Stimulated activated CD4-positive, alpha-beta T cell treated with anti-CD3 and anti-CD28 coated beads, Interleukin-2, amount 100 ng/mL, for 24 hours (primary cell): ENCODE measurements around the gene ERBB4.

ENCODE experiments used
- DNase-seq, 2 donors: peaks; one replicate each; pipeline ENCODE4 v3.0.0-alpha.2; 2020

Gene ERBB4

GRCh38 chr2:212427638-212428037, 111.0 kb downstream of the ERBB4 start:
- no peak for DNase-seq

DNA sequence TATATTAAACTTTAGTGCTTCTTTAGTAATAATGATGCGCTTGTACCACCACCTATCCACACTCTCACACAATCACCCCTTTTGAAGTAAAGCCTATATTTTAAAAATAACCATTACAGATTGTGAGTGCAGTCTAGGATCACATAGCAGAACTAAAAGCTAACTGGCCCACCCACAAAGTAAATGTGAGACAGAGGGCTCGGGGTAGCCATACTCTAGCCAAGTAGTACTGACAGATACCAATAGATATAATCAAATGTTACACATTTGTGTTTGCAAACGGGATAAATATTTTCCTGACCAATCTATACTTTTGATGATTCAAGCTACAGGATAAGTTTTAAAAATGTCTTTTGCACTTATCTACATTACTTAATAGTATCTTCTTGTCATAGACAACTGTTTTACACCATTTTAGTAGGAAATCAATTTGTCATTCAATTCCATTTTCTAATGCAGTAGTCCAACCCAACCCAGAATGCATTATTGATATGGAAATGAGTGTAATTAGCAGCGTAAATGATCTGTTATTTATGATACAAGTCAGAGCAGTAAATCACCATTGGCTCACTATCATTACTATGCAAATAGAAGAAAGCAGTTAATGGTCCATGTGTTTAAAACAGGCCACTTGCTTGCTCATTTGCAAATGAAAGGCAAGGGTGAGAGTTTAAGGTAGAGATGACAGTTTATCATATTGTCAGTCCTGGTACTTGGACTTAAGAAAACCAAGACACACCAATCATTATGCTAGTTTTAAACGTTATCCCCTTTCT, 111.8 kb downstream of the ERBB4 start:
- no peak for DNase-seq

DNA sequence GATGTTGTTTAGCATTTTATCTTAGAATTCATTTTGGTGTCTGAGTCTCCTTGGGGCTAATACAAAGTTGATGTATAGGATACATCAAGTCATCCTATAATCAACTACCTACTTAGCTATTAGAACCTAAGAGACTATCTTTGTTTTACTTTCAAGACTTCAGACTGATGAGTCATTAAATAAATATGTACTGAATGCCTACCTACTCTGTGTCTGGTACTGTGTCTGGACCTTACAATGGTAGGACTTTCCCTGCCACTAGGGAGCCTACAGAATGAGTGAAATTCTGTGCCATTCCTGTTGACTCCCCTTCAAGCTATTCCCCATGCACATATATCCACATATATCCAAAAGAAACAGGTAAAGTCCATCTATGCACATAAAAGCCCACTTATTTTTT, 114.5 kb downstream of the ERBB4 start:
- no peak for DNase-seq

DNA sequence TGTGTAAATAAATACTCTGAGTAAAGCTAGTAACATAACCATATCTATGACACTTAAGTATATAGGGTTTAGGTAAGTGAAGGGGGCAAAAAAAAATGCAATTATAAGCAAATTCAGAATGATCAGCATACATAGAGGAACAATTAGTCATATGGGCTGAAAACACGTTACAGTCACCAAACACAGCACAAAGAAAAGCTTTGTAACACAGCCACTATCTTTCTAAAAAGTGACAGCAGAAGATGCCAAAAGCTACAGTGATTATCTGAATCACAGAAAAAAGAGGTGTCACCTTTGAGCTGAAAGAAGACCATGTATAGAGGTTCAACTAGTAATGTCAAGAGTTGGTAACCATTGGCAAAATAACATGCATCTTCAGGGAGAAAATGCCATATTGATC, 115.5 kb downstream of the ERBB4 start:
- DNase-seq: no peak

GRCh38 chr2:212421556-212422334, 116.9 kb downstream of the ERBB4 start:
- DNase-seq: no peak

GRCh38 chr2:212416086-212416485, 122.5 kb downstream of the ERBB4 start:
- DNase-seq: no peak

DNA sequence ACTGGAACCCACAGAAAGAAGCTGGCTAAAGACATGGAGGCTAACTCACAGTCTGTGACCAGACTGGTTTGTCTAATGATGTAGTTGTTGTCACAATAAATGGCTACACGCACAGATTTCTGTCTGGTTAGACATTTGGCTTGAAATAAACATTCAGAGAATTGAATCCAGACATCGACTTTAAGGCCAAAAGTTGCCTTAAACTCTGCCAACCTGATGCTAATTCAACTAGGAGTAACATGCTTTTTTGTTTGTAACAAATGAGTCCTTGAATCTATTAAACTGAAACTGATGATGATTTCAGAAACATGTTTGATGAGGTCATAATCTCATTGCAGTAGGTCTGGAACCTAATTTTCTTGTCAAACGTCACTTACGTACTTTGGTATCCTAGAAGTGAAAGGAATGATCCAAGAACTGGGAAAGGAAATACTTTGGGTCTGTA, 123.8 kb downstream of the ERBB4 start:
- DNase-seq: no peak

GRCh38 chr2:212409560-212409959, 129.0 kb downstream of the ERBB4 start:
- no peak for DNase-seq

DNA sequence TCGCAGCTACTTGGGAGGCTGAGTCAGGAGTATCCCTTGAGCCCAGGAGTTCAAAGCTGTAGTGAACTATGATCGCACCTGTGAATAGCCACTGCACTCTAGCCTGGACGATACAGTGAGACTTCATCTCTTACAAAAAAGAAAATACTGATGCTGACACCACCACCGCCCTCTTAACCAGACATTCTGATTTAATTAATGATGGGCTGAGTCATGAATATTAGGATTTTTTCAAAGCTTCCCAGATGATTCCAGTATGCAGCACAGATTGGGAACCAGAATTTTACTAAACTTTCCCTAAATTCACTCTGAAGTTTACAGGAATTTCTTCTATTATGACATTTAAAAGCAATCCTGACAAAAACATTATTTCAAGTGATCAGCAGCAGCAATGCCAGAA, 130.1 kb downstream of the ERBB4 start:
- no peak for DNase-seq

GRCh38 chr2:212406716-212407115, 131.9 kb downstream of the ERBB4 start:
- DNase-seq: no peak

DNA sequence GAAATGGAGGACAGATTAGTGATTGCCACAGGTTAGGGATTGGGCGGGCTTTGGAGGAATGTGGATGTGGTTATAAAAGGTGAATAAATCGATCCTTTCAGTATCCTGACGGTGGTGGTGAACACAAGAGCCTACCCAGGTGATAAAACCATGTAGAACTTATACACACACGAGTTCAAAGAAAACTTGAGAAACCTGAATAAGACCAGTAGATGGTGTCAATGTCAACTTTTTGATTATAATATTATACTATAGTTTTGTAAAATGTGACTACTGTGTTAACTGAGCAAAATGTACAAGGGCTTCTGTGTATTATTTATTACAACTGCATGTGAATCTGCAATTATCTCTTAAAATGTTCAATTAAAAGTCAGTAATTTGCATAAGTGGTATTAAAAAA, 136.3 kb downstream of the ERBB4 start:
- DNase-seq: no peak

DNA sequence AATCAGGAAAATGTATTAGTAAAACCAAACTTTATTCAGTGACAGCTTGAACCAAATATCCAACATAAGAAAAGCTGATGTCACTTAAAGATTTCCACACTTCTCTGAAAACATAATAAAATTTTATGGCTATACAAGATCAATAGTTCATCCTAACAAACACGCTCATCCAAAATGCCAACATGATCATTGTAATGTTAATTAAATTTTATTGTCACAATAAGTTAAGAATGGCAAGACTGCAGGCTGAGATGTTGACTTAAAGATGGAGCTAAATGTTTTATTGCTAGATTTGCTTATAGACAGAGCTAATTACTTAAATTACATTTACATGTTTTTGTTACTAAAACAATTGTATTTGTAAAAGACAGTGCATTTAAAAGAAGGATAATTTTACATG, 140.3 kb downstream of the ERBB4 start:
- no peak for DNase-seq

DNA sequence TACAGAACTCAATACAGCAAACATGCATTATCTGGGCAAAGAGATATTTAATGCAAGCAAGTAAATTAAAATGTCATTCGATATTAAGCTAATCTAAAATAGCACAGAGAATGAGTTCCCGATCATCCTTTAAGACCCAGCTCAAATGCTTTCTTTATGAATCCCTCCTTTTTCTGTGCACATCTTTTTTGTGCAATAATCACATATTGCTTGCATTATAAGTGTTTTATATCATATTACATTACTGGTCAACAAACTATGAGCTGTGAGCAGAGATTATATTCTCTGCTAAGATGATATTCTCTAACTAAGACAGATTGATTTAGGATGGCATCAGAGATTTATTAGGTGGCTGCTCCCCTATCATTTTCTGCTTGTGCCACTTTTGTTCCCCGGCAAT, 146.1 kb downstream of the ERBB4 start:
- DNase-seq: no peak

- DNase-seq: no peak
Observed at GRCh38 chr2:212392043-212392442, 146.6 kb downstream of the ERBB4 start.

DNA sequence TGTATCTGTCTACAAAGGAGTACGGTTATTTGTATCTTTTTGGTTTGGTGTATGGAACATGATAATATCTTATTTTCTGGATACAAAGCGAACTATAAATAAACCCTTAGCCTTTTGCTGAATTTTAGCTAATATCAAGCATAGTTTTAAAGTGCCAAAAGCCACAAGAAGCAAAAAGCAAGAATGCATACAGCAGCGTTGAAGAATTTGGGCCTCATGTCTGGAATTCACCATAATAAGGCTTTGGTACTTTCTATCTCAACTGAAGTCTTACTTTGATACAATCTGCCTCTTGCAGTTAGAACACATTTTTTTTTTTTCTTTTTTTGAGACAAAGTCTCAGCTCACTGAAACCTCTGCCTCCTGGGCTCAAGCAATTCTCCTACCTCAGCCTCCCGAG, 151.5 kb downstream of the ERBB4 start:
- DNase-seq: no peak

DNA sequence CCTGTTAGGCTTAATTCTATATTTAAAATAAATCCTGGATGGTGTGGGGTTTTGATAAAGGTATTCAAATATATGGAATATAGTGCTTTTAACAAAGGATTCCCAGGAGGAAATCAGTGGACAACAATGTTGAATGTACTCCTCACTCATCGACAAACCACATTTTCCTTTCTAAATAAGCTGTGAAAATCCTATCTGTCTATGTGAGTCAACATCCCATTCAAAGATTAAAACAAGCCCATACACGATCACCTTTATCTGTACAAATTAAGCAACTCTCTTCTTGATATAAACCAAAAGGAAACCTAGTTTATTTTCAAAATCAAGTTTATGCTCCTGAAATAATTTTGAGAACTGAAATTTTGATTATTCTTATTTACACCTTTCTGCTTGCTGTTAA, 153.4 kb downstream of the ERBB4 start:
- no peak for DNase-seq

GRCh38 chr2:212384027-212384426, 154.6 kb downstream of the ERBB4 start:
- no peak for DNase-seq

DNA sequence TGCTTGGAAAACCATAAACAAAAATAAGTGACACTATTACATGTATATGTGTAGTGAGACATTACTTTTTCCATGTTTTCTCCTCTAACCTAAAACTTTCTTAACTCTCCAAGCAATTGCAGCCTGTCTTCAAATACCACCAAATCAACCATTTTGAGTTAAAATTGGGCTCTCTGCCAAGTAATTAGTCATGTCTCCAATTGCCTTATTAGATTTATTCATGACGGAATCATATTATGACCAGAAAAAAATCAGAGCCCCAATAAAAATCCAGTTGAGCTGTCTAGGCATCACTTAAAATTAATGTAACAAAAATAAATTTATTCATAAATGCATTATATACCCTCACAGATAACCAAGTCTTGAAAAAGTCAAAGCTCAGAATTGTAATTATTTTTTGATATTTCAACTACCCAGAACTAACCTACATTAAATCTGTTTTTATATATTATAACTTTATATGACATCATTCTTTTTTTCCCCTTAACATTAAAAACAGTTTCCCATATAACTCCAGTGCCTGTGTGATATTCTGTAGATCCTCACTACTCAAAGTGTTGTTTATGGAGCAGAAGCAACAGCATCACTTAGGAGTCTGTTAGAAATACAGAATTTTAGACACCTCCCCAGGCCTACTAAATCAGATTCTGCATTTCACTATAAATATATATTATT, 157.0 kb downstream of the ERBB4 start:
- DNase-seq: no peak

DNA sequence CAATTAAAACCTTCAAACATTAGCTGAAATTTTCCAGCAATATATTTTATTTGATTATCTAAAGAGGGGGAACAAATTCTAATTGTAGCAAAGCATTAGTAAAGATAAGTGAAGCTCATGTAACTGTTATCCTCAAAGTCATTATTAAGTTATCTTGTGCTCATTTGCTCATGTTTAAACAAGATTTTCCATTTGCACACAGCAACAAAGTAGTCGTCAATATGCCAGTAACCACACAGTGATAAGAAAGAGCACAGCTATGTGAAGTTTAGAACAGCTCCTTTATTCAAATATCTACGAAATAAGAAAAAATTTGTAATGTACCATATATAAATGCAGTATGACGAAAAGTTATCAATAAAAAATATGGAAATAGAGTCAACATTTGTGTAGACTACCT, 159.5 kb downstream of the ERBB4 start:
- DNase-seq: no peak

GRCh38 chr2:212367431-212367830, 171.2 kb downstream of the ERBB4 start:
- DNase-seq: no peak

DNA sequence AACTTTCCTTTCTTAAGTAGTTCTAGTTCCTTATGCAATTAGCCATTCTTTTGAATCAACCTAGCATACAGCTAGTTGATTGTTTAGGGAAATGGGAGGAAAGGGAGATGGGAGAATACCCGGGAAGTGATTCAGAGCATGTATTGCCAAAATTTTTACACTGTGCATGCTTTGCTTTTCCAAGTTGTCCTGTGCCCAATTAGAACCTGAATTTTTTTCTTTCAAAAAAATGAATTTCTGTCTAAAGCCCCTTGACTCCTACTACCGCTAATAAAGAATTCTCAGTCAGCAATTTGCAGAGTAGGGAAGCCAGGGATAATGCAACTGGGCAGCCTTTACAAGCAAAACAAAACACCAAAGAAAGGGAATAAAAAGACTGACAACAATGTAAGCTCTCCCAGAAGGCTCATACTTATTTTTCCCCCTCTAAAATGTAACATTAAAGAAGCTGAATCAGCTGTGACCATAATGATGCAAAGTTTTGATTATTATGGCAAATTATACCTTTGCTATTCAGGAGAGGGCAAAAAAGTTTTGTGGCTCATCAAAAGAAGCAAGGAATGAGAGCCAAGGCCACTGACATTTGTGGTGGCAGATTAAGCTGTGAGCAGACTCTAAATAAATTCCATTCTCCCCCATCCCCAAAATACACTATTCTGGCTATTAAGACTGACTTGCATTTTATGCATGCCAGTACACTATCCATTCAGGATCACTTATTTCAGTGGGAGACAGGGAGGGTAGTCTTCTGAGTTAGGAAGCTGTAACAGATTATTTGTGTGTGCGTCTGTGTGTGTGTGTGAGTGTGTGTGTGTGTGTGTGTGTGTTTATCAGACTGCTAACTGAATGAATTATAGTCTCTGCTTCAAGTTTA, 174.3 kb downstream of the ERBB4 start:
- no peak for DNase-seq

DNA sequence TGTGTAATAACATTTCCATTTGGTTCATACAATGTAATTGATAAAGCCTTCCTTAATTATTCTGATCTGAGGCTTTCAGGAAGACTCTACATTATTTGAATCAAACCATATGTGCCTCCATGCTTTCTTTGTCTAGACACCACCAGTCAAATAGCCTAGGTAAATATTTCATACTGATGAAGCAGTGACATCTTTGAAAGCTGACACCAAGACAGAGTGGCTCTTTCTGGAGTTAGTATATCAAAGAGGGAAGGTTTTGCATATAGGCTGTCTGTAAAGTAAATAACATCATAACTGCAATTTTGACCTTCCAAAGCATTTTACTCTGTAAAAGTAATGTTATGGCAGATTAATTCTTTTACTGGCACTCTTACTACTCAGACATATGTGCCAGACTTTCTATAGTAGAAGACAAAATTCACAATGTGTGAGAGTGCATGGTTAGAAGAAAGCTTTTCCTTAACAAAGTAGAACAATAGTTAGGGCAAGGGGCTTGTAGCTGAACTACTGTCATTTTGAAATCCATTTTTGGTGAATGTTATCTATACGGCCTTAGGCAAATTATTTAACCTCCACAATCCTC, 177.3 kb downstream of the ERBB4 start:
- DNase-seq: no peak
